RCC 7860 (cell line): Measurements from ENCODE around the gene SMAP1.
A peak's percentile ranks its signal among the peaks of the same experiment; 100 is the strongest.
"Not testable (repeated sequence)": the region's sequence is repeated elsewhere in the genome, so short reads cannot be mapped to it uniquely, and the experiment has no call there.

Experiments used
- DNase-seq: peaks from one replicate; pipeline ENCODE4 v3.0.0-alpha.2; 2015; ENCODE audit warnings: low spot score
- FAIRE-seq: peaks from 2 replicates; lab custom pipeline; 2012; peaks lifted over from hg19 to GRCh38; lab: Jason Lieb, UNC

The SMAP1 gene

DNA sequence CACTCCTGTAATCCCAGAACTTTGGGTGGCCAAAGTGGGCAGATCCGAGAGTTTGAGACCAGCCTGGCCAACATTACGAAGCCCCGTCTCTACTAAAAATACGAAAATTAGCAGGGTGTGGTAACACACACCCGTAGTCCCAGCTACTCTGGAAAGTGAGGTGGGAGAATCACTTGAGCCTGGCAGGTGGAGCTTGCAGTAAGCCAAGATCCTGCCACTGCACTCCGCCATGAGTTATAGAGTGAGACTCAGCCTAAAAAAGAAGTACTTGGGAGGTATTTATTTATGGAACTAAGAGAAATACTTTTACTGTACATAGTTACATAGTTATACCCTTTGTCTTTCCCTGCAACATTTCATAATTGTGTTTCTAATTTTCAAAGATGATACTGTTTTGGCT is 67.8 kb downstream of the SMAP1 start:
- no peak for DNase-seq
- no peak for FAIRE-seq

DNA sequence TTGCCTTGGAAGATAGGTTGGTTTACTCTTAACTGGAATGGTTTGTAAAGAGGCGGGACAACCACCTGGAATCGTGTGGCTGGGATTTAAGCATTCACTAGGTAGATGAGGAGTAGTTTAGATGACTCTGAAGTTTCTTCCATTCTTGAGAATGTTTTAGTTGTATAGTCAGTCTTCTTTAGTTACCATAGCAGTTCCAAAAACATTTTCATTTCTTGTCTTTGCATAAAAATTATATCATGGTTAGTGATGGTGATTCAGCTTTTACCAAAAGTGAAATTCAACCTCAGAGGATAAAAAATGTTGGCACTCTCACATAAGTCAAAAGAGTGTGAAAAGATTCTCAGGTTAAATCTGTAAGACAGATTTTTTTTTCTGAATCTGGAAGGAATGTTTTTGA is 70.3 kb downstream of the SMAP1 start:
- DNase-seq: no peak
- no peak for FAIRE-seq

DNA sequence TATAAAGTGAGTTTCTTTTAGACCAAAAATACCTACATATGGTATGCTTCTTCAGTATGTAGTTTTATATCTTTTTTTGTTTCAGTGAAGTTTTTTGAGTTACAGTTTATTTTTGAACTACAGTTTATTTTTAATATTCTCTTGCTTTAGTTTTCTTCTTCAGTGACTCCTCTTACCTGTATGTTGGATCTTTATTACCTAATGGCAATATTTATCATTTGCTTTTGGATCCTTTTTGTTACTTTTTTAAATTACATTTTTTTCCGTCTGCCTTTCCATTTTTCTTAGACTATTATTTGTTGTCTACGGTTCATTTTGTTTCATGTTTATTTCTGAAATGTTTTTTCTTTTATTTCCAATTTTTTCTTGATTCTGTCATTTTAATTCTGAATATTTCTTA is 71.9 kb downstream of the SMAP1 start:
- FAIRE-seq: no peak

DNA sequence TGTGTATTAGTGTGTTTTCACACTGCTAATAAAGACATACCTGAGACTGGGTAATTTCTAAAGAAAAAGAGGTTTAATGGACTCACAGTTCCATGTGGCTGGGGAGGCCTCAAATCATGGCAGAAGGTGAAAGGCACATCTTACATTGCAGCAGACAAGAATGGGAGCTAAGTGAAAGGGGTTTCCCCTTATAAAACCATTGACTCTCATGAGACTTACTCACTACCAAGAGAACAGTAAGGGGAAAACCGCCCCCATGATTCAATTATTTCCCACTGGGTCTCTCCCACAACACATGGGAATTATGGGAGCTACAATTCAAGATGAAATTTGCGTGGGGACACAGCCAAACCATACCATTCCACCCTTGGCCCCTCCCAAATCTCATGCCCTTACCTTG is 73.1 kb downstream of the SMAP1 start:
- DNase-seq, FAIRE-seq: not testable (repeated sequence)

More for the DNA sequence above, 71.9 kb downstream of the SMAP1 start:
- no peak for DNase-seq

DNA sequence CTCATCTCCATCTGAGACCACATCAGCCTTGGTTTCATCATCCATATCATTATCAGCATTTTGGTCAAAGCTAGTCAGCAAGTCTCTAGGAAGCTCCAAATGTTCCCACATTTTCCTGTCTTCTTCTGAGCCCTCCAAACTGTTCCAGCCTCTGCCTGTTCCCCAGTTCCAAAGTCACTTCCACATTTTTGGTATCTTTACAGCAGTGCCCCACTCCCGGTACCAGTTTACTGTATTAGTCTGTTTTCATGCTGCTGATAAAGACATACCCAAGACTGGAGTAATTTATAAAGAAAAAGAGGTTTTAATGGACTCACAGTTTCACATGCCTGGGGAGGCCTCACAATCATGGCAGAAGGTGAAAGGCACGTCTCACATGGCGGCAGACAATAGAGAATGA is 74.8 kb downstream of the SMAP1 start:
- not testable (repeated sequence) for DNase-seq, FAIRE-seq

DNA sequence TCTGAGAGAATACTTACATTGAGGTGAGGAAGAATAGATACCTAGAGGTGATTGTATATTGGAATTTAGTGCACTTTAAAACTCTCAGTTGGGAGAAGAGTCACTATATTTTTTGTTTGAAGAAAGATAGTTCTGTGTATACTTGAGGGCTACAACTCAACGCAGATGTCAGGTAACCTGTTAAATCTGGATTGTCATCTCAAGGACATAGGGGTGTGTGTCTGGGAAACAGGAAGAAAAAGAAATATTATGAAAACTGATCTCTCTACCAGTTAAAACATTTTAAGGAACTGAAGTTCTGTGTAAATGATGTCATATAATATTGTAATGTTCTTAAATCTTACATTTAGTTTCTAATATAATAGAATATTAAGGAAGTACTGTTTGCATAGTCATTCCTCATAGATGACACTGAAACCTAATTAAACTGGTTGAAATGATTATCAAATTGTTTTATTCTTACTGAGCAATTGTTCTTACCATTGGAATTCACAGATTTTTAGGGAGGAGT is 86.2 kb downstream of the SMAP1 start:
- FAIRE-seq: no peak
- DNase-seq: no peak

DNA sequence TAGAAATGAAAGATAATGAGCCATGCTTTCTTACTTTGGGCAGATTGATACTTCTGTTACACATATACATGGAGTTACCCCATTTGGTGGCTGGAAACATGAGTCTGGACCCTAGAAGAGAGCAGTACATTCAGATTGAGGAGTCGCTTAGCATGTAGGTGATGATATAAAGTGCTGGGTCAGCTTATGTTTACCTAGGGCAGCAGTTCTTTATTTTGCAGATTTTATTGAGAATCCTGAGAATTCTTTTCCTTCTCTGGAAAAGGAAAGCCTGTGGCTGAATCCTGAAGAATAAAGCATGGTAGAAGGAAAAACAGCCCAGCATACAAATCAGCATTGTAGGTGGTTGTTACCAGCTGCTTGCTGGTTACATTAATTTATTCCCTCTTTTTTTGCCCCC is 91.2 kb downstream of the SMAP1 start:
- no peak for FAIRE-seq
- no peak for DNase-seq

DNA sequence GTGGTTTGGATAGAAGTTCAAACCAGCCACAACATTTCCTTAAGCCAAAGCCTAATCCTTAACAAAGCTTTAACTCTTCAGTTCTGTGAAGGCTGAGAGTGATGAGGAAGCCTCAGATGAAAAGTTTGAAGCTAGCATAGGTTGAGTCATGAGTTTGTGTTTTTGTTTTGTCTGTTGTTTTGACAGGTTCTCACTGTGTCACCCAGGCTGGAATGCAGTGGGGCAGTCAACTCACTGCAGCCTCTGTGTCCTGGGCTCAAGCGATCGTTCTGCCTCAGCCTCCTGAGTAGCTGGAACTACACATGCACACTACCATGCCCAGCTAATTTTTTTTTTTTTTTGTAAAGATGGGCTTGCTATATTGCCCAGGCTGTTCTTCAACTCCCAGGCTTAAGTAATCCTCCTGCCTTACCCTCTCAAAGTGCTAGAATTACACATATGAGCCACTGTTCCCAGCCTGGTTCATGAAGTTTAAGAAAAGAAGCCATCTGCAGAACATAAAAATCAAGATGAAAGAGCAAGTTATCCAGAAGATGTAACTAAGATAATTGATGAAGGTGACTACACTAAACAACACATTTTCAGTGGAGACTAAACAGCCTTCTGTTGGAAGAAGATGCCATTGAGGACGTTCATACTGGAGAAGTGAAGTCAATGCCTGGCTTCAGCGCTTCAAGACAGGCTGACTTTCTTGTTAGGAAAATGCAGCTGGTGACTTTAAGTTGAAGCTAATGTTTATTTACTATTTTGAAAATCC is 96.2 kb downstream of the SMAP1 start:
- DNase-seq: no peak

DNA sequence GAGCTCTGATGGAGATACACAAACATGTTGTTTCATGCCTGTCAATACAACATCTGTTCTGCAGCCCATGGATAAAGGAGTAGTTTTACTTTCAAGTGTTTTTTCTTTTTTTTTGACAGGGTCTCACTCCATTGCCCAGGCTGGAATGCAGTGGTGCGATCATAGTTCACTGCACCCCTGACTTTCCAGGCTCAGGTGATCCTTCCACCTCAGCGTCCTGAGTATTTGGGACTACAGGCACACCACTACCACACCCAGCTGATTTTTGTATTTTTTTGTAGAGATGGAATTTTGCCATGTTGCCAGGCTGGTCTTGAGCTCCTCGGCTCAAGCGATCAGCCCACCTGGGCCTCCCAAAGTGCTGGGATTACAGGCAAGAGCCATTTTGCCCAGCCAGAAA is 97.0 kb downstream of the SMAP1 start:
- DNase-seq: no peak
- FAIRE-seq: no peak

More for the DNA sequence above, 96.2 kb downstream of the SMAP1 start:
- no peak for FAIRE-seq

DNA sequence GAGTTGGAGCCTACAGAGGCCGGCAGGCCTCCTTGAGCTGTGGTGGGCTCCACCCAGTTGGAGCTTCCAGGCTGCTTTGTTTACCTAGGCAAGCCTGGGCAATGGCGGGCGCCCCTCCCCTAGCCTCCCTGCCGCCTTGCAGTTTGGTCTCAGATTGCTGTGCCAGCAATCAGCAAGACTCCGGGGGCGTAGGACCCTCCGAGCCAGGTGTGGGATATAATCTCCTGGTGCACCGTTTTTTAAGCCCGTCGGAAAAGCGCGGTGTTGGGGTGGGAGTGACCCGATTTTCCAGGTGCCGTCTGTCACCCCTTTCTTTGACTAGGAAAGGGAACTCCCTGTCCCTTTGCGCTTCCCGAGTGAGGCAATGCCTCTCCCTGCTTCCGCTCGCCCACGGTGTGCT is 103.7 kb downstream of the SMAP1 start:
- DNase-seq, FAIRE-seq: not testable (repeated sequence)

DNA sequence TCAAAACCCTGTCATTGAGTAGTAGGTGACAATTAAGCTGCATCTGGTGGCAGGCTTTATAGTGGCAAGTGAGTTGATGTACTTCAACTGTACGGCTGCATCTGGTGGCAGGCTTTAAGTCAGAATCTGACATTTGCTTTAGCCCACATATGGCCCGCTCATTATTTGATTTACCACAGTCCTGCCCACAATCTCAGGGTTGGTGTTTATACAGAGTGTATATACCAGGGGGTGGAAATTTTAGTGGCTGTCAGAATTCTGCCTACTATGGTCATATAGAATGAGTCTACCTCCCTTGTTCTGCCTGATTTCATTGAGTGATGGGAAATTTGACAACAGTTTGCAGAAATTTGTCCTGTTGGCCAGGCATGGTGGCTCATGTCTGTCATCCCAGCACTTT is 112.3 kb downstream of the SMAP1 start:
- DNase-seq (no peak), FAIRE-seq (no peak)

DNA sequence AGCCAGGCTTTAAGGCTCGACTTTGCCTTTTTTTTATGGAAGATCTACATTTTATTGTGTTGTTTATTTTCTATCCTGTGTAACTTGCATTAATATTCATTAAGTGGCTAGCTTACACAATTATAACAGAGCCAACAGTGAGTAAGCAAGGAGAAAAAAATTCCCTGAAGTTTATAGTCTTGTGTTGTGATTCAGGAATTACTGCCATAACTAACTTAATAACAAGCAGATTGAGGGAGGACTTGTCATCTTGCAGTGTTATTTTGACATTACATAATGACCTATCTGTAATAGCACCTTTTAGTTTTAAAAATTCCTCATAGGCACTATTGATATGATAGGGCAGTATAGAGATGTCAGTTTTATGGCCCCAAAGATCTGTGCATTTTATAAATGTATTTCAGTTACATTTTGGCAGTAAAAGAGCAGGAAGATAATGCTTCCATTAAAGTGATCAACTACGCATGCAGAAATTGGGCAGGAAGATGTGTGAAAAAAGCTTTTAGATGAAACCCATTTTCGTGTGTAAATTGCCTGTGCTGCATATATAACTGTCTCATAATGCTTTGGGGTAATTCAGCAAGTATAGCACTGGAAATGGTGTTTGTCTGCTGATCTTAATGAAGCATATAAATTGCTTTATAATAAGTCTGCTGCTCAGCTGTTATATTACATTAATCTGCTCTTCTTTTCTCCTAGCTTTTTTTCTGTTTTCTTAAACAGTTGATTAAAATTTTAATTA is 123.0 kb downstream of the SMAP1 start:
- FAIRE-seq (no peak), DNase-seq (peak; percentile 2)

DNA sequence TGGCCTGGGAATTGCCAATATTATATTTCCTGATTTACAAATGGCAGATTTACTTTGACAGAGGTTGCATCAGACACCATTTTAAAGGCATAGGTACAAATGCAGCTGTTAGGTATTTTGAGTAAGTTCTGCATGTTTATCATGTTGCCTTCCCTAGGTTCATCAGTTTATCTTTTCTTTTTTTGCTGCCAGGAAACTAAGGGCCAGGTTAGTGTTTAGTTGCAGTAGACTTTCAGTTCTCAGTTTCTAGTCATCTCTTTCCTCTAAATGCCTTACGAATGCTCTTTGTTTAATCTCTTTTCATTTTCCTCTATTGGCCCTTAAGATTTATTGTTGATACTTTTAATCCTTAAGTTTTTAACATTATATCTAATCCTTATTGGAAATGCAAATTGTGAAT is 129.9 kb downstream of the SMAP1 start:
- FAIRE-seq: no peak

DNA sequence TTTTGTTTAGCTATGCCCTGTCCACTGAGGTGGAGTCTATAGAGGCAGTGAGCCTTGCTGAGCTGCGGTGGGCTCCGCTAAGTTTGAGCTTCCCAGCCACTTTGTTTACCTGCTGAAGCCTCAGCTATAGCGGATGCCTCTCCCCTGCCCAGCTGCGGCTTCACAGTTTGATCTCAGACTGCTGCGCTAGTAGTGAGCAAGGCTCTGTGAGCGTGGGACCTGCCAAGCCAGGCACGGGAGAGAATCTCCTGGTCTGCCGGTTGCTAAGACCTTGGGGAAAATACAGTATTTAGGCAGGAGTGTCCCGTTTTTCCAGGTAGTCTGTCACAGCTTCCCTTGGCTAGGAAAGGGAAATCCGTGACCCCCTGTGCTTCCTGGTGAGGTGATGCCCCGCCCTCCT is 138.4 kb downstream of the SMAP1 start:
- FAIRE-seq: no peak
- DNase-seq: no peak

More for the DNA sequence above, 129.9 kb downstream of the SMAP1 start:
- no peak for DNase-seq

DNA sequence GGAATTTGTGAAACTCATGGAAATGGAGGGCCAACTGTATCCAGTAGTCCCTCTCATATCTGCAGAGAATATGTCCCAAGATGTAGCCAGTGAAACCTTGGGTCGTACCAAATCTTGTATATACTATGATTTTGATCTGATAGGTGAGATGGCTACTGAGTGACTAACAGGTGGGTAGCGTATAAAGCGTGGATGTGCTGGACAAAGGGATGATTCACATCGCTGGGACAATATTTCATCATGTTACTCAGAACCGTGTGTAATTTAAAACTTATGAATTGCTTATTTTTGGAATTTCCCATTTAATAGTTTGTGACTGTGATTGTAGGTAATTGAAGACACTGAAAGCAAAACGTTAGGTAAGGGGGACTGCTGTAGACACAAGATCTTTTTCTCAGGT is 144.1 kb downstream of the SMAP1 start:
- no peak for DNase-seq

DNA sequence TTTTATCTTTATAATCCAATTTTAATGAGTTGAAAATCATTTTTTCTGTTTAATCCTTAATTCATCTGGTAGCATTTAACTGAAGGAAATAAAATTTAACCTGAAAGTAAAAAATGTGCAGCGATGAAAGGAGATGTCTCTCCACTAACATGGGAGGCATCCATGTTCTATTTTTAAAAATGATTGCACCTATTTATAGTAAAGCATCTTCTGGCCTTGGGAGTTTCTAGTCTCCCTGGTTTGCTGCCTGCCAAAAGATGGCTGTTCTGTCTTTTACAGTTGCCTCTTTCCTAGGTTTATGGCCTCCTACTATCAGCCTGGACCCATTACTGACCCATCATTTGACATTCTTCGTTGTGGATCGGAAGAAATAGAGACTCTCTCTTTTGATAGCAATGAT is 146.2 kb downstream of the SMAP1 start:
- FAIRE-seq (no peak), DNase-seq (no peak)

More for the DNA sequence above, 144.1 kb downstream of the SMAP1 start:
- no peak for FAIRE-seq

DNA sequence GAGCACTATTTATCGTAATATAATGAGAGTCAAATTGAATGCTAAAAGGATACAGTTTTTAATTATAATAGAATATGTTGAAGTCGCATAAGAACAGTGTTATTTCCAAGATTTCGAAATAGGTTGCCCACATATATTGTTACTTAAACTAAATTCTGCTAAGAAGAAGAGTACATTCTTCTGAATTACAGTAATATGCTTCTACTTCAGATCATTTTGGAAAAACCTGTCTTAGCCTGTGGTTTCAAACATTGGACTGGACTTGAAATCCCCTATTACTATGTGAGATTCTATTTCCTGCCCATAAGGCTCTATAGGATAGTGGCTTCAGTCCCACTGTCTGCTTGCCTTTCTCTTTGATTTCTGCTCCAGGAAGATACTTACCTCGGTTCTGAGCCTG is 152.0 kb downstream of the SMAP1 start:
- DNase-seq (no peak), FAIRE-seq (no peak)

DNA sequence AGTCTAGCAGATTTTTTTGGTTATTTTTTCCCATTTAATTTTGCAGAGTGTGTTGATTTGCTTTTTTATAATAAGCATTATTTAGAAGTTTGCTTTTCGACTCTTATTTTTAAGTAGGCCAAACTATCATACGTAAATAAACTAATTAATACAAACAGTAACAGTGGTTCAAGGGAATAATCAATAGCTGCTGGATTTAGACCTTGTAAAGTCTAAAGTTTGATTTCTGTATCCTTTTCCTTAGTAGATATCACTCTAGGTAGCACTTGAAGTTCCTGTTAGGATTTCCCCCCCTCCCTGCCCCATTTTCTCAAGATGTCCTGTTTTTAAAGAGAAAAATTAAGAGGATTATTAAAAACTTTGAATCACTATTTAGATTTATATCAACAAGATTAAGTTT is 153.1 kb downstream of the SMAP1 start:
- no peak for DNase-seq

DNA sequence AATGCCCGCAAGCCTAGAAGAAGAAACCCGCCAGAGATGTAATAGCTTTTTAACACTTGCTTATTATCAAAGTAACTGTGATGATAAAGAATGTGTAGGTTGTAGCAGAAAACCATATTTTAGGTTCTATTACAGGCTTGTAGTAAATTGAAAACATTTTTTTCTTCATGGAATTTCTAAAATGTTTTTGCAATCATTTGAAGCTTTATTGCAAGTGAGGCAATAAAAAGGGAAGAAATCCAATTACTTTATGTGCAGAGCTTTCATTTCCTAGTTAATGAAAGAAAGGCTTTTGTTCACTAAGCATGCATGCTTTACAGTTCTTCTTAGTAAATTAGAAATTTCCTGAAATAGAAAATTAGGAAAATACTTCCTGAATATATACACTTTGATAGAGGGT is 154.1 kb downstream of the SMAP1 start:
- DNase-seq (no peak), FAIRE-seq (no peak)

More for the DNA sequence above, 153.1 kb downstream of the SMAP1 start:
- no peak for FAIRE-seq

DNA sequence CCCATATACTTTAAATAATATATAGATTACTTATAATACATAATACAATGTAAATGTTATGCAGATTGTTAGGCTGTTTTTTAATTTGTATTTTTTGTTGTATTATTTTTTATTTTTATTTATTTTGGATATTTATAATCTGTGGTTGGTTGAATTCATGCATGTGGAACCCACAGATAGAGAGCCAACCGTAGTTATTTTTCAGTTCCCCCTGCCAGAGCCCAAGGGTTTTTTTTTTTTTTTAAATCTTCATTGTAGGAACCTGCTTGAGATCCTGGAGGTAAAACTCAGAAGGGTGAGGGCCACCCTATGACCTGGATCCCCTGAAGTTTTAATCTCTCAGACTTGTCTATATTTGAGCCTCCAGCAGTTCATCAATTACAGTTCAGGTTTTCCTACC is 156.0 kb downstream of the SMAP1 start:
- no peak for DNase-seq
- FAIRE-seq: no peak

DNA sequence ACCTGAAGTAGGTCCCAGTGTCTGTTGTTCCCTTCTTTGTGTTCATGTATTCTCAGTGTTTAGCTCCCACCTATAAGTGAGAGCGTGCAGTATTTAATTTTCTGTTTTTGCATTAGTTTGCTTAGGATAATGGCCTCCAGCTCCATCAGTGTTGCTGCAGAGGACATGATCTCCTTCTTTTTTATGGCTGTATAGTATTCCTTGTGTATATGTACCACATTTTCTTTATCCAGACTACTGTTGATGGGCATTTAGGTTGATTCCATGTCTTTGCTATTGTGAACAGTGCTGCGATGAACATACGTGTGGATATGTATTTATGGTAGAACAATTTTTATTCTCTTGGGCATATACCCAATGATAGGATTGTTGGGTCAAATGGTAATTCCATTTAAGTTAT is 163.7 kb downstream of the SMAP1 start:
- no peak for DNase-seq
- FAIRE-seq: no peak

DNA sequence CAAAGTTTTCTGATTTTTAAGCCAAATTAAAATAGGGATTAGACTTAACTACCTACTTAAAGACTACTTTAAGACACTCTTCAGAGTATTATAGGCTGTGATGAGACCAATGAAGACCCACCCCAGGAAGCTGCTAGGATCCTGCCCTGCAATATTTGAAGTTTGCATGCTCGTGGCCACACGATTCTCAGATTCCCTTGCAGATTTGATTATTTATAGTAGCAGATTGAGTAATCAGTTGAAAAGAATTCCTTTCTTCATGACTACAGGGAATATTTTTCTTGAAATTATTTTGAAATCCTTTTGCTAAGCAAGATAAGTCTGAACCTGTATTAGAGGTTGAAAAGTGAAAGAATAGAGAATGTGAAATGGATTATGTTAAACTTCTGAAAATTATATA is 166.8 kb downstream of the SMAP1 start:
- DNase-seq: no peak
- FAIRE-seq: no peak
